Ishikawa (cell line): ENCODE results near the gene MALRD1.

ENCODE experiments used
- CEBPB ChIP-seq: IDR thresholded peaks from 2 replicates; pipeline ENCODE4 v1.6.1; 2012
- EGR1 ChIP-seq: IDR thresholded peaks from 2 replicates; pipeline ENCODE4 v1.6.1; 2012
- EP300 ChIP-seq: IDR thresholded peaks from 2 replicates; pipeline ENCODE4 v1.6.1; 2012; ENCODE audit warnings: borderline replicate concordance
- FOXM1 ChIP-seq: IDR thresholded peaks from 2 replicates; pipeline ENCODE4 v1.6.1; 2012; ENCODE audit warnings: low read depth, borderline replicate concordance
- MAX ChIP-seq: IDR thresholded peaks from 2 replicates; pipeline ENCODE4 v1.6.1; 2012
- NFIC ChIP-seq: IDR thresholded peaks from 2 replicates; pipeline ENCODE4 v1.6.1; 2012
- RAD21 ChIP-seq: IDR thresholded peaks from 2 replicates; pipeline ENCODE4 v1.6.1; 2012; ENCODE audit warnings: low read depth
- REST ChIP-seq: IDR thresholded peaks from 2 replicates; pipeline ENCODE4 v1.6.1; 2012; ENCODE audit warnings: low read depth, mild to moderate bottlenecking
- TAF1 ChIP-seq: IDR thresholded peaks from 2 replicates; pipeline ENCODE4 v1.6.1; 2012; ENCODE audit warnings: low read depth, mild to moderate bottlenecking
- USF1 ChIP-seq: IDR thresholded peaks from 2 replicates; pipeline ENCODE4 v1.6.1; 2012
- YY1 ChIP-seq: IDR thresholded peaks from 2 replicates; pipeline ENCODE4 v1.6.1; 2012; ENCODE audit warnings: low read depth

- TF ChIP-seq NFIC, result no peak
- no peak for TF ChIP-seq CEBPB
- TF ChIP-seq REST, result no peak
- no peak for TF ChIP-seq RAD21
- no peak for TF ChIP-seq FOXM1
- no peak for TF ChIP-seq USF1
- no peak for TF ChIP-seq EP300
- TF ChIP-seq TAF1, result no peak
- no peak for TF ChIP-seq MAX
- no peak for TF ChIP-seq YY1
- TF ChIP-seq EGR1, result no peak
These were observed 362.5 kb downstream of the MALRD1 start for GRCh38 chr10:19411119-19411518.
